AG04450 (cell line): ENCODE data around the gene NOX1. TPM values are rescaled to one million over a fixed set of nuclear protein-coding genes. Genes with fewer than 3 reads are reported as not detected.

Source experiments
- CTCF ChIA-PET: fragments of 300-600, 350-600 bp; formaldehyde crosslinking; extraction: SDS; loops from one replicate; lab custom pipeline; 2022; ENCODE audit warnings: antibody characterized with exemption, inconsistent platforms; lab: Charles Lee
- POLR2A ChIA-PET: fragments of 350-600 bp; formaldehyde crosslinking; extraction: SDS; loops from one replicate; lab custom pipeline; 2021; ENCODE audit warnings: antibody characterized with exemption, inconsistent platforms; lab: Yijun Ruan, JAX
- DNase-seq: peaks from one replicate; pipeline ENCODE4 v3.0.0-alpha.2; 2011; ENCODE audit warnings: low read depth, low spot score
- H3K27ac ChIP-seq: one replicate; pipeline ENCODE4 v1.5.1; 2012; ENCODE audit warnings: low read depth, low read length, control low read depth
- H3K27me3 ChIP-seq: one replicate; pipeline ENCODE4 v1.6.0; 2012; ENCODE audit warnings: low read length; ENCODE audit not compliant: control insufficient read depth, insufficient read depth
- H3K4me3 ChIP-seq: 2 replicates; pipeline ENCODE4 v1.5.1; 2011; ENCODE audit warnings: mild to moderate bottlenecking, low read depth, low read length, control low read depth
- H3K9me3 ChIP-seq: 2 replicates; pipeline ENCODE4 v1.5.1; 2012; ENCODE audit warnings: low read length; ENCODE audit not compliant: control insufficient read depth, insufficient read depth
- polyA plus RNA-seq: library from polyadenylated mRNA; depleted of rRNA; stranded (reverse); fragments of >200 nt; gene quantifications from 2 replicates; pipeline ENCODE4 v1.2.3, GENCODE V29; 2011
- TF ChIP-seq, protein P1 (sequence below): IDR thresholded peaks from 2 replicates; pipeline ENCODE4 v1.5.1; 2011; ENCODE audit warnings: low read depth, low read length, control low read depth, inconsistent platforms

NOX1 gene
- polyA plus RNA-seq, 1 experiment: not detected

DNA sequence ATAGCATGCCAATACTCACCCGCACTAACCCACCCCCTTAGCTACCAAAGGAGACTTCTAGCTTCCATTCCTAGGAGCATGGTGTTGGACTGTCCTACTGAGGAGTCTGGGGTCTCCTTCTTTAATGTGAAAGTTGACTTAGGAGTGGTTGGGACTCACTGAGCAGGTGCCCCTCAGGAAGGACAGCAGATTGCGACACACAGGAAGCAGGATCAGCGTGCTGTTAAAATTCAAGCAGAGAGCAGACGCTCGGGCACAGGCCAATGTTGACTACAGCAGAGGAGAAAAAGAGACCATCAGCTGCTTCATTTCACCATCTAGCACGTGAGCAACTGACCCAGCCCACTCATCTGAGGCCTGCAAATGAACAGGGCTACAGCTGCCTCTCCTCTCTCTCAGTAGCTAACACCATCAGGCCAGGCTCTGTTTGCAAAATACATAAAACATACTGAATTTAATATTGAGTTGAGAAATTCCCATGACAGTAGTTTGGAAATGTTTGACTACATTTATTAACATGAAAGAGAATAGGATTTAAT, 10.8 kb downstream of the NOX1 start:
- ChIA-PET CTCF (interaction anchor here (1.0 to 1.1 kb wide), 2 partner anchors 178 to 424 kb away, joined by 3 read pairs; no protein-coding TSS in a partner anchor), POLR2A (interaction anchor here (0.9 kb wide), 1 partner anchor 9 kb away, joined by 3 read pairs; no protein-coding TSS in a partner anchor)
- Histone ChIP-seq H3K4me3 (no peak overlapping the region), H3K27ac (no peak overlapping the region), H3K9me3 (no peaks in the 10 kb centered on the region), H3K27me3 (no peaks in the 10 kb centered on the region)
- no peak for DNase-seq
- TF ChIP-seq, protein P1, sequence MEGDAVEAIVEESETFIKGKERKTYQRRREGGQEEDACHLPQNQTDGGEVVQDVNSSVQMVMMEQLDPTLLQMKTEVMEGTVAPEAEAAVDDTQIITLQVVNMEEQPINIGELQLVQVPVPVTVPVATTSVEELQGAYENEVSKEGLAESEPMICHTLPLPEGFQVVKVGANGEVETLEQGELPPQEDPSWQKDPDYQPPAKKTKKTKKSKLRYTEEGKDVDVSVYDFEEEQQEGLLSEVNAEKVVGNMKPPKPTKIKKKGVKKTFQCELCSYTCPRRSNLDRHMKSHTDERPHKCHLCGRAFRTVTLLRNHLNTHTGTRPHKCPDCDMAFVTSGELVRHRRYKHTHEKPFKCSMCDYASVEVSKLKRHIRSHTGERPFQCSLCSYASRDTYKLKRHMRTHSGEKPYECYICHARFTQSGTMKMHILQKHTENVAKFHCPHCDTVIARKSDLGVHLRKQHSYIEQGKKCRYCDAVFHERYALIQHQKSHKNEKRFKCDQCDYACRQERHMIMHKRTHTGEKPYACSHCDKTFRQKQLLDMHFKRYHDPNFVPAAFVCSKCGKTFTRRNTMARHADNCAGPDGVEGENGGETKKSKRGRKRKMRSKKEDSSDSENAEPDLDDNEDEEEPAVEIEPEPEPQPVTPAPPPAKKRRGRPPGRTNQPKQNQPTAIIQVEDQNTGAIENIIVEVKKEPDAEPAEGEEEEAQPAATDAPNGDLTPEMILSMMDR: no peak

DNA sequence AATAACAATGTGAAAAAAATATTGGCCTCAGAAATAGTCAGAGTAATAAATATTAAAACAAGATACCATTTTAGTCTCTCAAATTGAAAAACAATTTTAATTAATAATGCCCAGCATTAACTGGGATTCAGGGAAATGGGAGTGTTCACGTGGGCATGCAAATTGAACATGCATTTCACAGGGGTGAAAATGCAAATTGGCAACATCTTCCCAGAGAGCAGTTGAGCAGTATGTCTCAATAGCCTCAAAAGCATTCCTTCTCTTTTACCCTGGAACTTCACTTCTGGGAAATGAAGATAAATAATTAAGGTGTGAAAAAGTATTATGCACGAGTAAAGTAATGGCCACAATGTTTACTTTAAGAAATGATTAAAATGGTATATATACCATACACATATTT, 21.3 kb downstream of the NOX1 start:
- H3K9me3 ChIP-seq: no peaks in the 10 kb centered on the region
- DNase-seq: no peak
- CTCF ChIA-PET: no interaction called here
- H3K27ac ChIP-seq: no peak overlapping the region
- TF ChIP-seq, protein P1: no peak
- no peaks in the 10 kb centered on the region for H3K27me3 ChIP-seq
- no peak overlapping the region for H3K4me3 ChIP-seq
- POLR2A ChIA-PET: no interaction called here

DNA sequence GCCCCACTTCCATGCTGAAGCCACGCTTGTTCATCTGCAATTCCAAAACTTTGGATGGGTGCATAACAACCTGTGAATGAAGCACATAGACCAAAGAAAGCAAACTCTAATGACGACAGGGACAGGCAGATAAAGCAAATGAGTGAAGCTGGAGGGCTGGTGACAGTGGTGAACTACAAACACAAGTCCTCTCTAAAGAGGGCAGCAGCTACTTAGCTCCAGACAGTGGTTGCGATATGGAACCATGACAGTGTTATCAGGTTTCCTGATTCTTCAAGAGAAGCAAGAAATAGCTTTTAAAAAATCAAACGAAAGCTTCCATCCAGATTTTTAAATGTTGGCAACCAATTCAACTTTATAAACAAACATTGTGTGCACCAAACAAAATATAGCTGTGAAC, 23.8 kb downstream of the NOX1 start:
- POLR2A ChIA-PET: no interaction called here
- DNase-seq: no peak
- CTCF ChIA-PET: no interaction called here
- TF ChIP-seq, protein P1: no peak
- H3K9me3 ChIP-seq: no peaks in the 10 kb centered on the region
- no peaks in the 10 kb centered on the region for H3K27me3 ChIP-seq
- H3K27ac ChIP-seq: no peak overlapping the region
- H3K4me3 ChIP-seq: no peak overlapping the region

DNA sequence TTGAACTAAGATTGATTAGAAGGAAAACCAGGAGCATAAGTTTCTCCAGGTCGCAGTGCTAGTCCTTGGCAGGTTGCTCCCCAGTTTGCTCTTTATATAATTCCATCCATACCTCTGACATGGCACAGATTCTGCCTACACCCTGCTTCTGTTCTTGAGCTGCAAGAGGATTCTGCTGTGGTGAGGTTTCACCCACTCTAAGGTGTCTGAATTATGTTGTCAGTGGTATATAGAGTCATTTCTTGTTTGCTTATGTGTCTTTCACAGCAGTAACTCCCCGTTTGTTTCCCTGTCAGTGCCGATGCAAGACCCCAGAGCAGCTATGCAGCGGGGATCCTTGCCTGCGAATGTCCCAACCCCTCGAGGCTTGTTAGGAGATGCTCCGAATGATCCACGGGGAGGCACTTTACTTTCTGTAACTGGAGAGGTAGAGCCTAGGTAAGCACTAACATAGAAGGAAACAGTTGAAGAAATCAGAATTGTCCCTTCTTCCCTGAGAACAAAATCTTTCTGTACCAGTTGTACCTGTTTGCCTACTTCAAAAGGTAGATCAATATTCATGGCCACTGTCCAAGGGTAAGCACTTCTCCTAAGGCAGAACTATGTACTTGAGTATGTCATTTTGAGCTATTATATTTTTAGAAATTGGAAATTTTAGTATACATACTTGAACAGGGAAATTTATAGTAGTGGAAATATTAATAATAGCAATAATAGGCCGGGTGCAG, 42.8 kb downstream of the NOX1 start:
- Histone ChIP-seq H3K9me3 (no peaks in the 10 kb centered on the region), H3K27ac (no peak overlapping the region), H3K27me3 (no peaks in the 10 kb centered on the region), H3K4me3 (no peak overlapping the region)
- ChIA-PET CTCF (no interaction called here), POLR2A (no interaction called here)
- TF ChIP-seq, protein P1: no peak
- no peak for DNase-seq

DNA sequence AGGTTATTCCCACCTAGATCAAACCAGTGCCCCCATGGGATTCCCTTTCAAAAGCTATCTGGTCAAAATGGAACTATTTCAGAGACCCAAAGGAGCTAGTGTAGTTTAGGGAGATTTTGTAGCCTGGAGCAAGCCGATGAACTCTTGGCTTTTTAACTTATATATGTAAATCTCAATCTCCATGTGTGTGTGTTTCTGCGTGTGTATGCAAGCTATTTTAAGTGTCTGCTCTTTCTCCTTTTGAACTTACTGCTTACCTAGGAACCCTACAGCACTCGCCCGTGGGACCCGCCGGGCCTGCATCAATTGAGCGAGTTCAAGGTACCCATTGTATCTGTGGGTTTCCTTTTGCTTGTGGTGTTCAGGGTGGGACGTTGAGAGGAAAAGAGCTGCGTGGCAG, 43.6 kb downstream of the NOX1 start:
- no peak overlapping the region for H3K27ac ChIP-seq
- no peaks in the 10 kb centered on the region for H3K27me3 ChIP-seq
- DNase-seq: no peak
- no peak overlapping the region for H3K4me3 ChIP-seq
- ChIA-PET CTCF (no interaction called here), POLR2A (no interaction called here)
- TF ChIP-seq, protein P1: no peak
- no peaks in the 10 kb centered on the region for H3K9me3 ChIP-seq
